Keratinocyte (primary cell): ENCODE data around the gene TRPC4AP. TPM values are rescaled to one million over a fixed set of nuclear protein-coding genes. Genes with fewer than 3 reads are reported as not detected.

ENCODE experiments used
- DNase-seq: peaks from one replicate; pipeline ENCODE4 v3.0.0-alpha.2; 2011; ENCODE audit warnings: low read depth, missing footprints, low spot score
- FAIRE-seq: peaks from 2 replicates; lab custom pipeline; 2011; peaks lifted over from hg19 to GRCh38; lab: Jason Lieb, UNC
- H2AFZ ChIP-seq: 2 replicates; pipeline ENCODE4 v1.6.0; 2012; ENCODE audit warnings: low read length, control low read depth, inconsistent platforms; ENCODE audit not compliant: control insufficient read depth
- H3K27ac ChIP-seq: 2 replicates; pipeline ENCODE4 v1.5.1; 2011; ENCODE audit warnings: low read length; ENCODE audit not compliant: control insufficient read depth, insufficient read depth
- H3K27me3 ChIP-seq: 3 replicates; pipeline ENCODE4 v1.6.0; 2011; ENCODE audit warnings: low read length; ENCODE audit not compliant: control insufficient read depth, insufficient read depth; ENCODE audit errors: extremely low read depth
- H3K36me3 ChIP-seq, 2 experiments: 2 replicates in 1 of 2; 3 replicates in 1 of 2; pipeline ENCODE4 v1.5.1; 2011; ENCODE audit warnings: low read length in 2 of 2, mild to moderate bottlenecking in 1 of 2; ENCODE audit not compliant: control insufficient read depth in 2 of 2, insufficient read depth in 2 of 2; ENCODE audit errors: extremely low read depth in 1 of 2
- H3K4me1 ChIP-seq: 3 replicates; pipeline ENCODE4 v1.5.1; 2011; ENCODE audit warnings: low read length; ENCODE audit not compliant: control insufficient read depth, insufficient read depth; ENCODE audit errors: extremely low read depth
- H3K4me2 ChIP-seq: 3 replicates; pipeline ENCODE4 v1.6.0; 2011; ENCODE audit warnings: low read depth, low read length; ENCODE audit not compliant: control insufficient read depth, insufficient read depth; ENCODE audit errors: extremely low read depth
- H3K4me3 ChIP-seq, 3 experiments: fragments of 200-600 bp in 1 of 3; sonication (generic) in 1 of 3; 2 replicates in 2 of 3; 3 replicates in 1 of 3; pipeline ENCODE4 v1.5.1; 2011 to 2016; ENCODE audit warnings: low read length in 3 of 3, mild to moderate bottlenecking in 3 of 3, control low read depth in 2 of 3, inconsistent platforms in 1 of 3, low read depth in 1 of 3, mixed read lengths in 1 of 3, mixed run types in 1 of 3, moderate library complexity in 1 of 3; ENCODE audit not compliant: control insufficient read depth in 2 of 3, insufficient read depth in 2 of 3; ENCODE audit errors: extremely low read depth in 1 of 3
- H3K79me2 ChIP-seq: 2 replicates; pipeline ENCODE4 v1.6.0; 2012; ENCODE audit warnings: low read length; ENCODE audit not compliant: control insufficient read depth, insufficient read depth
- H3K9ac ChIP-seq: 3 replicates; pipeline ENCODE4 v1.6.0; 2011; ENCODE audit warnings: low read length; ENCODE audit not compliant: control insufficient read depth, insufficient read depth; ENCODE audit errors: extremely low read depth
- H3K9me1 ChIP-seq: 3 replicates; pipeline ENCODE4 v1.6.0; 2011; ENCODE audit warnings: low read length; ENCODE audit not compliant: control insufficient read depth, insufficient read depth; ENCODE audit errors: extremely low read depth
- H3K9me3 ChIP-seq: 2 replicates; pipeline ENCODE4 v1.5.1; 2012; ENCODE audit warnings: low read depth, low read length; ENCODE audit not compliant: control insufficient read depth
- H4K20me1 ChIP-seq: 3 replicates; pipeline ENCODE4 v1.6.0; 2011; ENCODE audit warnings: low read length; ENCODE audit not compliant: control insufficient read depth, insufficient read depth; ENCODE audit errors: extremely low read depth
- EZH2 ChIP-seq: IDR thresholded peaks from one replicate; pipeline ENCODE4 v1.6.1; 2012; ENCODE audit warnings: inconsistent platforms, mild to moderate bottlenecking, low read length, moderate library complexity
- dilution Hi-C: fragments of 300-500 bp; cut with MboI; formaldehyde crosslinking; loops from one replicate; pipeline ENCODE4 v1.7.0; 2020; ENCODE audit warnings: low sequenced_read_pairs; ENCODE audit not compliant: extremely low pct_ligation_motif_present
- polyA plus RNA-seq, 5 experiments: library from polyadenylated mRNA; depleted of rRNA in 3 of 5; stranded (reverse) in 3 of 5; stranded (forward) in 1 of 5; unstranded in 1 of 5; fragments of >200 nt; gene quantifications; 1 replicate in 1 of 5; 2 replicates in 3 of 5; 3 replicates in 1 of 5; pipeline versions ENCODE4 v1.2.1 to v1.2.3, GENCODE V29; 2011 to 2012; ENCODE audit warnings: missing spikeins in 2 of 5, low read depth in 1 of 5, low replicate concordance in 1 of 5
- TF ChIP-seq, protein P1 (sequence below), 3 experiments: IDR thresholded peaks in 1 of 3; conservative IDR thresholded peaks in 1 of 3; optimal IDR thresholded peaks in 1 of 3; 2 replicates in 2 of 3; 3 replicates in 1 of 3; pipeline versions ENCODE3 to v1.5.1; 2011; ENCODE audit warnings: low read length in 3 of 3, mild to moderate bottlenecking in 3 of 3, moderate library complexity in 2 of 3, control low read depth in 1 of 3, inconsistent platforms in 1 of 3; ENCODE audit not compliant: insufficient read depth in 2 of 3; ENCODE audit errors: extremely low read depth in 1 of 3

Gene TRPC4AP
- polyA plus RNA-seq, 1 donor (not counting 4 experiments of a cell fraction or from before 2014, with no cell fraction given) = 53.9 TPM

DNA sequence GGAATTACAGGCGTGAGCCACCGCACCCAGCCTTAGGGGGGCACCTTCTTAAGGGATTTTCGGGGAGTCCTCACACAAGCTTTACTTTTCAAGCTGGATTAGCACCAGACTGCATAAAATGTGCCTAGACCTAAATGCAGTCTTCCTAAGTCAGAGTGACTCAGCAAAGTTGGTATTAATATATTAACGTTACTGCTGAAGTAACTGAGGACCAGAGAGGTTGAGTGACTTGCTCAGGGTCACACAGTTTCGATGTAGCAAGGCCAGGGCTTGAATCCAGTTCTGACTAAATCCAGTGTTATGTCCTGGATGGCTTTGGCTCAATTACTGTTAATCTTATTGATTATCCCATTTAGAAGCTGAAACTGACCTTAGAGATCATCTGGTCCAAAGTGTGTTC, 41.1 kb upstream of the TRPC4AP start:
- H3K27ac ChIP-seq = no peak overlapping the region
- no peak overlapping the region for H3K4me2 ChIP-seq
- H3K27me3 ChIP-seq = no peaks in the 10 kb centered on the region
- dilution Hi-C loops = no loop called here
- H3K9me1 ChIP-seq = no peaks in the 10 kb centered on the region
- H3K9me3 ChIP-seq = no peaks in the 10 kb centered on the region
- H3K9ac ChIP-seq = no peak overlapping the region
- FAIRE-seq (no peak), DNase-seq (no peak)
- H4K20me1 ChIP-seq = no peaks in the 10 kb centered on the region
- peaks cover 2% of the 10 kb centered on the region for H3K4me1 ChIP-seq
- TF ChIP-seq EZH2 = no peak
- no peaks in the 10 kb centered on the region for H3K79me2 ChIP-seq
- peaks cover 11 to 23% of the 10 kb centered on the region in 2 experiments for H3K36me3 ChIP-seq
- H2AFZ ChIP-seq = no peak overlapping the region
- H3K4me3 ChIP-seq = no peak overlapping the region

DNA sequence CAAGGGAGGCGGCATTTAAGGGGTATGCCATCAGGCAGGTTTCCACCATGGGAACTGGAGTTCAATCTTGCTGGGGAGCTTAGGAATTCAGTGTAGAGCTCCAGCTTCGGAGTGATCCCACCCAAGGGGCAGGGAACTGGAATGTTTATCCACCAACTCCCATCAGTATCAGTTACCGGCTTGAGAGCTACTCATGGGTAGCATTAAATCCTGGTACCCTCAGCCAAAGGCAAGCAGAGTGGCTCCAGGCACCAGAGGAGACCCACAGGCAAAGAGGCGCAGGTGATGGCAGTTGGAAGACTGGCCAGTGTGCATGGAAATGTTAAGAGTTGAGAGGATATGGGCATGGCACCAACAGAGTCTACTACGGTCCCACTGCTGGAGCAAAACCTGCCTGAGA, 40.4 kb upstream of the TRPC4AP start:
- Histone ChIP-seq H3K4me1 (peaks cover 2% of the 10 kb centered on the region), H2AFZ (no peak overlapping the region), H3K9me3 (no peaks in the 10 kb centered on the region), H3K9me1 (no peaks in the 10 kb centered on the region), H3K9ac (no peak overlapping the region), H3K79me2 (no peaks in the 10 kb centered on the region), H3K36me3 (peaks cover 14 to 26% of the 10 kb centered on the region in 2 experiments), H3K27me3 (no peaks in the 10 kb centered on the region), H3K4me3 (no peak overlapping the region), H3K4me2 (no peak overlapping the region), H4K20me1 (no peaks in the 10 kb centered on the region), H3K27ac (no peak overlapping the region)
- dilution Hi-C loops = no loop called here
- FAIRE-seq (no peak), DNase-seq (no peak)
- TF ChIP-seq EZH2 = no peak
- TF ChIP-seq, protein P1, sequence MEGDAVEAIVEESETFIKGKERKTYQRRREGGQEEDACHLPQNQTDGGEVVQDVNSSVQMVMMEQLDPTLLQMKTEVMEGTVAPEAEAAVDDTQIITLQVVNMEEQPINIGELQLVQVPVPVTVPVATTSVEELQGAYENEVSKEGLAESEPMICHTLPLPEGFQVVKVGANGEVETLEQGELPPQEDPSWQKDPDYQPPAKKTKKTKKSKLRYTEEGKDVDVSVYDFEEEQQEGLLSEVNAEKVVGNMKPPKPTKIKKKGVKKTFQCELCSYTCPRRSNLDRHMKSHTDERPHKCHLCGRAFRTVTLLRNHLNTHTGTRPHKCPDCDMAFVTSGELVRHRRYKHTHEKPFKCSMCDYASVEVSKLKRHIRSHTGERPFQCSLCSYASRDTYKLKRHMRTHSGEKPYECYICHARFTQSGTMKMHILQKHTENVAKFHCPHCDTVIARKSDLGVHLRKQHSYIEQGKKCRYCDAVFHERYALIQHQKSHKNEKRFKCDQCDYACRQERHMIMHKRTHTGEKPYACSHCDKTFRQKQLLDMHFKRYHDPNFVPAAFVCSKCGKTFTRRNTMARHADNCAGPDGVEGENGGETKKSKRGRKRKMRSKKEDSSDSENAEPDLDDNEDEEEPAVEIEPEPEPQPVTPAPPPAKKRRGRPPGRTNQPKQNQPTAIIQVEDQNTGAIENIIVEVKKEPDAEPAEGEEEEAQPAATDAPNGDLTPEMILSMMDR (optimal IDR thresholded peaks at IDR 0.05 in 1 of 3, IDR thresholded peaks at IDR 0.05 in 1 of 3, conservative IDR thresholded peaks at IDR 0.05 in 1 of 3; ENCODE audit: extremely low read depth in 1 of 3, insufficient read depth in 2 of 3, low read length in 3 of 3) = no peak

DNA sequence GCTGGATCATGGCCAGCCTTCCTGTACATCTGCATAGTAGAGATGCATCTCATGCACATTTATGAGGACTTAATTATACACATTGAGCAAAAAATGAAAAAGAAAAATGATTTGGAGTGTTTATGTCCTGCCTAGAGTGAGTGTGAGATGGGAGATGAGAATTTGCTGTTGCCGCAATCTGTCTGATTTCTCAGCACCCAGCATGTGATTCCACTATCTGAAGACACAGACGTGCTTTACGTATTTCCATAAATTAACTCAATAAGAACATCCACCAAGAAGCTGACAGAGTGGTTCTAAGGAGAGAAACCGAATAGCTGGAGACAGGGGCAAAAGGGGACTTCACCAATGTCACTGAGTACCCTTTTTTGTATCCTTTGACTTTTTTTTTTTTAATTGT, 39.3 kb upstream of the TRPC4AP start:
- H3K9ac ChIP-seq = no peak overlapping the region
- H4K20me1 ChIP-seq = no peaks in the 10 kb centered on the region
- no peak for FAIRE-seq
- H3K27me3 ChIP-seq = no peaks in the 10 kb centered on the region
- peaks cover 14 to 21% of the 10 kb centered on the region in 2 experiments for H3K36me3 ChIP-seq
- dilution Hi-C loops = no loop called here
- no peak overlapping the region for H2AFZ ChIP-seq
- no peak for DNase-seq
- H3K27ac ChIP-seq = no peak overlapping the region
- no peaks in the 10 kb centered on the region for H3K9me3 ChIP-seq
- peaks cover 2% of the 10 kb centered on the region for H3K4me1 ChIP-seq
- TF ChIP-seq, protein P1 (optimal IDR thresholded peaks at IDR 0.05 in 1 of 3, IDR thresholded peaks at IDR 0.05 in 1 of 3, conservative IDR thresholded peaks at IDR 0.05 in 1 of 3; ENCODE audit: extremely low read depth in 1 of 3, insufficient read depth in 2 of 3, low read length in 3 of 3) = no peak
- no peak for TF ChIP-seq EZH2
- no peaks in the 10 kb centered on the region for H3K9me1 ChIP-seq
- no peak overlapping the region for H3K4me2 ChIP-seq
- no peak overlapping the region for H3K4me3 ChIP-seq
- H3K79me2 ChIP-seq = no peaks in the 10 kb centered on the region
